Measurements from ENCODE around the gene TENM3.

The TENM3 gene

DNA sequence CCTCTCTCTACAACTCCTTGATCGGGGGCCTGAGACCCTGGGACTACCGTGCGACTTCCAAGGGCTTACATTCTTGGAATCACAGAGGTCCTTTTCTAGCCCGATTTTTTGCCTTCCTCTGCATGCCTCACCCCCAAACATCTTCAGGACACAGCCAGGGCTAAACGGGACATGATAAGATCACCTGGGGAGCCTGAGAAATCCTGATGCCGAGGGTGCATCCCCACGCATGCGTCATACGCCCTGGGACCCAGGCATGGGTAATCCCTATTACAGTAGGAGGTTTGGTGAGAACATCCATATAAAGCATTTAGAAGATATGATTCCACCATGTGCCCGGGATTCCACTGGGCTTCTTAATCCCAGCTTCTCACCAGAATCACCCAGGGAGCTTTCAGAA, 596.9 kb downstream of the TENM3 start:
- no peaks in the 10 kb centered on the region for H3K9me3 ChIP-seq (ENCODE audit: insufficient read depth, low read depth, low read length)
- 96% methylated on average over 10 of the region's 10 CpGs for WGBS

GRCh38 chr4:182842104-182842600, 599.0 kb downstream of the TENM3 start:
- H3K27me3 ChIP-seq (ENCODE audit: insufficient read depth, low read length), result no peaks in the 10 kb centered on the region
- no peak overlapping the region for H3K4me3 ChIP-seq (ENCODE audit: low read length)
- no peaks in the 10 kb centered on the region for H3K9me3 ChIP-seq (ENCODE audit: insufficient read depth, low read depth, low read length)
- WGBS, result 93% methylated on average over 11 of the region's 11 CpGs
- no peak overlapping the region for H3K27ac ChIP-seq (ENCODE audit: low read depth, low read length)
- no peaks in the 10 kb centered on the region for H3K4me1 ChIP-seq (ENCODE audit: insufficient read depth, low read length)
- H3K9ac ChIP-seq (ENCODE audit: low read depth, low read length), result no peak overlapping the region
- H3K36me3 ChIP-seq (ENCODE audit: insufficient read depth, low read length), result no peaks in the 10 kb centered on the region

More for the DNA sequence above, 596.9 kb downstream of the TENM3 start:
- H3K4me3 ChIP-seq (ENCODE audit: low read length), result no peak overlapping the region
- no peaks in the 10 kb centered on the region for H3K27me3 ChIP-seq (ENCODE audit: insufficient read depth, low read length)
- no peak overlapping the region for H3K27ac ChIP-seq (ENCODE audit: low read depth, low read length)
- H3K9ac ChIP-seq (ENCODE audit: low read depth, low read length), result no peak overlapping the region
- H3K4me1 ChIP-seq (ENCODE audit: insufficient read depth, low read length), result no peaks in the 10 kb centered on the region
- H3K36me3 ChIP-seq (ENCODE audit: insufficient read depth, low read length), result no peaks in the 10 kb centered on the region

- Histone ChIP-seq H3K9ac (ENCODE audit: low read depth, low read length) (no peak overlapping the region), H3K4me3 (ENCODE audit: low read length) (no peak overlapping the region), H3K4me1 (ENCODE audit: insufficient read depth, low read length) (no peaks in the 10 kb centered on the region), H3K27me3 (ENCODE audit: insufficient read depth, low read length) (no peaks in the 10 kb centered on the region), H3K36me3 (ENCODE audit: insufficient read depth, low read length) (no peaks in the 10 kb centered on the region), H3K9me3 (ENCODE audit: insufficient read depth, low read depth, low read length) (no peaks in the 10 kb centered on the region), H3K27ac (ENCODE audit: low read depth, low read length) (no peak overlapping the region)
- WGBS, result 84% methylated on average over 17 of the region's 17 CpGs
These were observed 599.7 kb downstream of the TENM3 start for GRCh38 chr4:182842759-182843390.

DNA sequence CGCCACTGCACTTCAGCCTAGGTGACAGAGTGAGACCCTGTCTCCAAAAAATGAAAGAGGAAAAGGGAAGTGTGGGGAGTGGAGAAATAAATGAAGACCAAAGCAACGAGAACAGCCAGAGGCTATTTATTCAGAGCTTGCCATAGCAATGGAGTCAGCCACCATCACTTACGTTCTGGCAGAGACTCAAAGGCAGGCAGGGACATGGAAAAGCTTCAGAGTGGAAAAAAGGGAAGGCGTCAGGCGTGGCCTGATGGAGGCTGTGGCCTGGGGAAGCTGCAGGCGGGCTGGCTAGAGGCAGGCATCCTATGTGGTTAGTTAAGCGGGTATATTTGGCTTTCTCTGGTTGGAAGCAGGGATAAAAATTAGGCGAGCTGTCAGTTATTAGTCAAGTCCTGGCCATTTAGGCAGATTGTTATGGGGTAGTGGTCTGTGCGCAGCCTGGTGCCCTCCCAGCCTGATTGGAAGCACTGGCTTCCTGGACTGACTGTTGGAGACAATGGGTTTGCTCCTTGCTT, 600.7 kb downstream of the TENM3 start:
- Histone ChIP-seq H3K4me3 (ENCODE audit: low read length) (no peak overlapping the region), H3K9me3 (ENCODE audit: insufficient read depth, low read depth, low read length) (no peaks in the 10 kb centered on the region), H3K4me1 (ENCODE audit: insufficient read depth, low read length) (no peaks in the 10 kb centered on the region), H3K27me3 (ENCODE audit: insufficient read depth, low read length) (no peaks in the 10 kb centered on the region), H3K36me3 (ENCODE audit: insufficient read depth, low read length) (no peaks in the 10 kb centered on the region), H3K27ac (ENCODE audit: low read depth, low read length) (no peak overlapping the region), H3K9ac (ENCODE audit: low read depth, low read length) (no peak overlapping the region)
- 93% methylated on average over 9 of the region's 9 CpGs for whole genome bisulfite sequencing

- Histone ChIP-seq H3K27ac (ENCODE audit: low read depth, low read length) (no peak overlapping the region), H3K9ac (ENCODE audit: low read depth, low read length) (no peak overlapping the region), H3K36me3 (ENCODE audit: insufficient read depth, low read length) (no peaks in the 10 kb centered on the region), H3K4me3 (ENCODE audit: low read length) (no peak overlapping the region), H3K4me1 (ENCODE audit: insufficient read depth, low read length) (no peaks in the 10 kb centered on the region), H3K9me3 (ENCODE audit: insufficient read depth, low read depth, low read length) (no peaks in the 10 kb centered on the region), H3K27me3 (ENCODE audit: insufficient read depth, low read length) (no peaks in the 10 kb centered on the region)
- WGBS, result 91% methylated on average over 6 of the region's 6 CpGs
These were observed 602.4 kb downstream of the TENM3 start for GRCh38 chr4:182845618-182846017.

DNA sequence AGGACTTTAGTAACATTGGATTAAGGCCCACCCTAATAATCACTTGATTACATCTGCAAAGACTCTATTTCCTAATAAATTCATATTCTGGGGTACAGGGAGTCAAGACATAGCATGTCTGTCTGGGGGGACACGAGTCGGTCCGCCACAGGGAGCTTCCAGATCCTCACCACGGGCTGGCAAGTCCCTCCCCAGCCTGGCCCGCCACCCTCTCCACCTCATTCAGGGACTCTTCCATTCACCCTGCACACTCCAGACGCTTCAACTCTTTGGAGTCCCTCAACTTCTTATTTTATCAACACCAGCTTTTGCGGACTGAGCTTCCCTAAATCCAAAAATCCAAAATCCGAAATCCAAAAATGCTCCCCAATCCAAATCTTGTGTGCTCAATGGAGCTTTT, 602.8 kb downstream of the TENM3 start:
- no peaks in the 10 kb centered on the region for H3K36me3 ChIP-seq (ENCODE audit: insufficient read depth, low read length)
- no peak overlapping the region for H3K9ac ChIP-seq (ENCODE audit: low read depth, low read length)
- no peaks in the 10 kb centered on the region for H3K4me1 ChIP-seq (ENCODE audit: insufficient read depth, low read length)
- no peaks in the 10 kb centered on the region for H3K9me3 ChIP-seq (ENCODE audit: insufficient read depth, low read depth, low read length)
- H3K4me3 ChIP-seq (ENCODE audit: low read length), result no peak overlapping the region
- 92% methylated on average over 8 of the region's 8 CpGs for WGBS
- no peaks in the 10 kb centered on the region for H3K27me3 ChIP-seq (ENCODE audit: insufficient read depth, low read length)
- H3K27ac ChIP-seq (ENCODE audit: low read depth, low read length), result no peak overlapping the region

DNA sequence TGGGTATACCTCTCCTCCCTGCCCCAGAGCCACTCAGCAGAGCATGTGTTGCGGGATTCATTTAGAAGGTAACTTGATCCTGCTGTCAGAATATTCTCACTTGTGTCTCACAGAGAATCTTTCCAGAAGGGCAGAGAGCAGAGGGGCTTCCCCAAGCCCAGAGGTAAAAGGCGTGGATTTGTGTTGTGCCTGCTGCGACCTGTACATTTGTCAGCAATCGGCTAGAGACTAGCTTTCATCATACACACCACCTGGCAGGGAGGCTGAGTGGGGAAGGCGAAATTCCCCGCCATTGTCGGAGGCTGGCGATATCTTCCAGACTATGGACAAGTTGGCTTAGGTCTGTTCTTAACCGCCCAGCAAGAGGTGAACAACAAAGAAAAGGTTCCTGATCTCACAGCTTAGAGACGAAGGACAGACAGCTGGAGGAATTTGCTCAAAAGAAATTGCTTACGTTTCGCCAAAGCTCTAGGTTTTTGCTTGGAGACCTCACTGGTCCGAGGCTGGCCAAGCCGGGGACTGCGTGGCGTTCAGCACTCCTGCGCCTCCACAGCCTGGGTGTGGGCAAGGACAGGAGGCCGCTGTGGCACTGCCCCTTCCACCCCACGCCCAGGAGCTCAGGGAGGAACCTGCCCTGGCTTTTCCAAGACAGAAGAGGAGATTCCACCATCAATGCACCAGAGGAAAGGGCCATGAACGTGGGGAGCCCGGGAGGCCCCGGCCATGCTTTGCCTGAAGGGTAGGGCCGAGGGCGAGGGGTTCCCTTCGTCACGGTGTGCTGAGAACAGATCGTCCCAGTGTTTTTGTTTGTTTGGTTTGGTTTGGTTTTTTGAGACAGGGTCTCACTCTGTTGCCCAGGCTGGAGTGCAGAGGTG, 604.6 kb downstream of the TENM3 start:
- H3K9ac ChIP-seq (ENCODE audit: low read depth, low read length), result no peak overlapping the region
- no peaks in the 10 kb centered on the region for H3K36me3 ChIP-seq (ENCODE audit: insufficient read depth, low read length)
- no peaks in the 10 kb centered on the region for H3K9me3 ChIP-seq (ENCODE audit: insufficient read depth, low read depth, low read length)
- no peak overlapping the region for H3K4me3 ChIP-seq (ENCODE audit: low read length)
- H3K27ac ChIP-seq (ENCODE audit: low read depth, low read length), result no peak overlapping the region
- H3K27me3 ChIP-seq (ENCODE audit: insufficient read depth, low read length), result no peaks in the 10 kb centered on the region
- no peaks in the 10 kb centered on the region for H3K4me1 ChIP-seq (ENCODE audit: insufficient read depth, low read length)
- 94% methylated on average over 27 of the region's 27 CpGs for WGBS

- H3K4me1 ChIP-seq (ENCODE audit: insufficient read depth, low read length), result no peaks in the 10 kb centered on the region
- no peaks in the 10 kb centered on the region for H3K9me3 ChIP-seq (ENCODE audit: insufficient read depth, low read depth, low read length)
- no peak overlapping the region for H3K9ac ChIP-seq (ENCODE audit: low read depth, low read length)
- no peaks in the 10 kb centered on the region for H3K36me3 ChIP-seq (ENCODE audit: insufficient read depth, low read length)
- WGBS, result 93% methylated on average over 4 of the region's 6 CpGs
- no peaks in the 10 kb centered on the region for H3K27me3 ChIP-seq (ENCODE audit: insufficient read depth, low read length)
- no peak overlapping the region for H3K4me3 ChIP-seq (ENCODE audit: low read length)
- H3K27ac ChIP-seq (ENCODE audit: low read depth, low read length), result no peak overlapping the region
These were observed 605.5 kb downstream of the TENM3 start for GRCh38 chr4:182848685-182849084.

All from HUES64 (cell line).